ENCODE measurements around the gene FBRSL1.

Gene FBRSL1

DNA sequence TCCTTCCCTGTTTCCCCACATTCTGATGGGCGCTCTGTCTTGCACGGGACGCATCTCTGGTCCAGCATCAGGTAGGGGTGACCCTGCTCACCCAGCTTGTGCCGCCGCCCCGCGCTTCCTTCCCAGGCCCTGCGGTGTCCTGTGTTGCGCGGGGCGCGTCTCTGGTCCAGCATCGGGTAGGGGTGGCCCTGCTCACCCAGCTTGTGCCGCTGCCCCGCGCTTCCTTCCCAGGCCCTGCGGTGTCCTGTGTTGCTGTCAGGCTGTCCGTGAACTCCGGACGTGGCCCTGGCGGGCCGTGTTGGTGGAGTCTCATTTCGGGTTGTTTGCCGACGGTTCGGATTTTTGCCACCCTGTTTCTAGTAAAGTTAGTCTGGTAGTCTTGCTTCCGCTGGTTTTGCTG, 6.8 kb downstream of the FBRSL1 start:
- H3K4me3 ChIP-seq (ENCODE audit: low read depth, low read length): no peak overlapping the region
- TF ChIP-seq, protein P1, sequence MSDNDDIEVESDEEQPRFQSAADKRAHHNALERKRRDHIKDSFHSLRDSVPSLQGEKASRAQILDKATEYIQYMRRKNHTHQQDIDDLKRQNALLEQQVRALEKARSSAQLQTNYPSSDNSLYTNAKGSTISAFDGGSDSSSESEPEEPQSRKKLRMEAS (IDR thresholded peaks at IDR 0.05; ENCODE audit: low read depth, low read length): no peak
- DNase-seq (ENCODE audit: low read depth): no peak

DNA sequence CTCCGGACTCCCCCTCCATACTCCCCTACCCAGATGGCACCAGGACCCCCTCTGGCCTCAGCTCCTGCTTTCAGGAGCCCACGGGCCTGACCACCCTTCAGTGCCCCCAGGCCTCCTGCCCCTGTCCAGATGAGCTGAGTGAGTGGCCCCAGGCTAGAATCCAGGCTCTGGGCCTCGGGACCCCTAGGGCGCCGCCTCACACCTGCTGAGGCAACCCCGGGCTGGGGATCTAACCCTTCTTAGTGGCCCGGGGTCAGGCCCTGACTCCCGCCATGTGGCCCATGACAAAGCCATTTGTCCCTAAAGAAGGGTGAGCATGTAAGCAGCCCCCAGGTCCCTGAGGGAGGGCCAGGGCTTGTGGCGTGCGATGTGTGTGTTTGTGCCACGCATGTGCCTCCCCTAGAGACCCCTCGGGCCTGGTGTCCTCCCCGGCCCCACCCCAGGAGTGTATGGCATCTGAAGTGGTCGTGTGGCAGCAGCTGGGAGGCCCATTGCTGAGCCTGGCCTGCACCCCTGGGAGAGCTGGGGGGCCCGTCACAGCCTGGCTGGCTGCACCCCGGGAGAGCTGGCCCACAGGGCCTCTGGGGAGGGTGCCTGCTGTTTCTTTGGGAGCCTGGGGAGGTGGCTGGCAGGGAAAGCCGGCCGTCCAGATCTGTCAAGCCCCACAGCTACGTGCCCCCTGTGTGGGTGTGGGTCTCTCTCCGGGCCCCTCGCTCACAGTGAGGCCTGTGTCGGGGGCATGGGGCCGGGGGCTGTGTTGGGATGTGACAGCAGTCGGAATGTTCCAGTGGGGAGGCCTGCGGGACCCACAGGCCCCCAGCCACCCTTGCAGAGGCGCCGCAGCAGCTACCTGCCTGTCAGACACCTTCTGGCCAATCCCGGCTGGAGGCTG, 7.8 kb downstream of the FBRSL1 start:
- no peak for DNase-seq (ENCODE audit: low read depth)

DNA sequence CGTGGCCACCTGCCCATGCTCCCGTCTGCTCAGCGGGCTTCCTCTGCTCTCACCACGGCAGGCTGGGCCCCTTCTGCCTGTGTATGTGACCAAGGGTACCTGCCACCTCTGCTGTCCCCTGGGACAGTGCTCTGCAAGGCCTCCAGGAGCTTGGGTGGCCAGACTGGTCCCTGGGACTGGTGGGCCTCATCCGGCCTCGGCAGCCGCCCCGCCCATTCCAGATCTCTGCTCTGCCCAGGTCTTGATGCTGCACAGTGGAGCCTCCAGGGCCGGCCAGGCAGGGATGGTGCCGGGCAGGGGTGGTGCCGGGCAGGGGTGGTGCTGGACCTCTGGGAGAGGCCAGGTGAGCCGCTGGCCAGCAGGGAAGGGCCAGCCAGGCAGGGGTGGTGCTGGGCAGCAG, 9.0 kb downstream of the FBRSL1 start:
- no peak for DNase-seq (ENCODE audit: low read depth)
- no peak overlapping the region for H3K4me3 ChIP-seq (ENCODE audit: low read depth, low read length)
- TF ChIP-seq, protein P1 (IDR thresholded peaks at IDR 0.05; ENCODE audit: low read depth, low read length): no peak
- TF ChIP-seq, protein P2, sequence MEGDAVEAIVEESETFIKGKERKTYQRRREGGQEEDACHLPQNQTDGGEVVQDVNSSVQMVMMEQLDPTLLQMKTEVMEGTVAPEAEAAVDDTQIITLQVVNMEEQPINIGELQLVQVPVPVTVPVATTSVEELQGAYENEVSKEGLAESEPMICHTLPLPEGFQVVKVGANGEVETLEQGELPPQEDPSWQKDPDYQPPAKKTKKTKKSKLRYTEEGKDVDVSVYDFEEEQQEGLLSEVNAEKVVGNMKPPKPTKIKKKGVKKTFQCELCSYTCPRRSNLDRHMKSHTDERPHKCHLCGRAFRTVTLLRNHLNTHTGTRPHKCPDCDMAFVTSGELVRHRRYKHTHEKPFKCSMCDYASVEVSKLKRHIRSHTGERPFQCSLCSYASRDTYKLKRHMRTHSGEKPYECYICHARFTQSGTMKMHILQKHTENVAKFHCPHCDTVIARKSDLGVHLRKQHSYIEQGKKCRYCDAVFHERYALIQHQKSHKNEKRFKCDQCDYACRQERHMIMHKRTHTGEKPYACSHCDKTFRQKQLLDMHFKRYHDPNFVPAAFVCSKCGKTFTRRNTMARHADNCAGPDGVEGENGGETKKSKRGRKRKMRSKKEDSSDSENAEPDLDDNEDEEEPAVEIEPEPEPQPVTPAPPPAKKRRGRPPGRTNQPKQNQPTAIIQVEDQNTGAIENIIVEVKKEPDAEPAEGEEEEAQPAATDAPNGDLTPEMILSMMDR (IDR thresholded peaks at IDR 0.05; ENCODE audit: low read depth, low read length): no peak
- TF ChIP-seq POLR2A (IDR thresholded peaks at IDR 0.05; ENCODE audit: extremely low read depth, insufficient read length) (no peak), MYC (IDR thresholded peaks at IDR 0.05; ENCODE audit: low read depth, low read length) (no peak)

More for the DNA sequence above, 7.8 kb downstream of the FBRSL1 start:
- no peak for TF ChIP-seq POLR2A (IDR thresholded peaks at IDR 0.05; ENCODE audit: extremely low read depth, insufficient read length)
- no peak for TF ChIP-seq MYC (IDR thresholded peaks at IDR 0.05; ENCODE audit: low read depth, low read length)
- TF ChIP-seq, protein P2 (IDR thresholded peaks at IDR 0.05; ENCODE audit: low read depth, low read length): no peak
- TF ChIP-seq, protein P1 (IDR thresholded peaks at IDR 0.05; ENCODE audit: low read depth, low read length): no peak
- H3K4me3 ChIP-seq (ENCODE audit: low read depth, low read length): no peak overlapping the region

DNA sequence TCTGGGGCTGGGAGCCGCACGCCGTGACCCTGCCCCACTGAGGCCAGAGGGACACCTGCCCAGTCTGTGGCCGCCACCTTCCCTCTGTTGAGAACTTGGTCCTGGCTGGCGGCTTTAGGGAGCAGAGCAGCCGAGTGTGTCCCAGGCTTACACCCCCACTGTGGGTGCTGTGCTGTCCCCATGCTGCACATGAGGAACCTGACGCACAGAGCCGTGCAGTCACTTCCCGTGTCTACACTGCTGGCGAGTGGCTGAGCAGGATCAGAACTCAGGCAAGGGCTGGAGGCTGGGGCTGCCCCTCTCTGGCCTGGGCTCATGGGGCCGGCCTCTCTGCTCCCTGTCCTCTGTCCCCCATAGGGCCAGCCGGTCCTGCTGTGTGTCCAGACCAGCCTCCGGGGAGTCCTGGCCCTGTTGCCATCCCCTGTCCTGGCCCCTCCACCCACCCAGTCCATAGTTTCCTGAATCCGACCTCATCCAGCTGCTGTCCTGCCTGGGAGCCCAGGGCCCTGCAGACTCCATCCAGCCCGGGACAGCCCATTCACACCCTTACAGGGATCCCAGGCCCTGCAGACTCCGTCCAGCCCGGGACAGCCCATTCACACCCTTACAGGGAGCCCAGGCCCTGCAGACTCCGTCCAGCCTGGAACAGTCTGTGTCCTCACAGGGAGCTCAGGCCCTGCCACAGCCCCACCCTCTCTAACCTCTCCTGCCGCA, 10.3 kb downstream of the FBRSL1 start:
- DNase-seq (ENCODE audit: low read depth): no peak
- TF ChIP-seq, protein P2 (IDR thresholded peaks at IDR 0.05; ENCODE audit: low read depth, low read length): no peak
- TF ChIP-seq, protein P1 (IDR thresholded peaks at IDR 0.05; ENCODE audit: low read depth, low read length): no peak
- TF ChIP-seq MYC (IDR thresholded peaks at IDR 0.05; ENCODE audit: low read depth, low read length): no peak
- TF ChIP-seq POLR2A (IDR thresholded peaks at IDR 0.05; ENCODE audit: extremely low read depth, insufficient read length): no peak
- H3K4me3 ChIP-seq (ENCODE audit: low read depth, low read length): no peak overlapping the region

DNA sequence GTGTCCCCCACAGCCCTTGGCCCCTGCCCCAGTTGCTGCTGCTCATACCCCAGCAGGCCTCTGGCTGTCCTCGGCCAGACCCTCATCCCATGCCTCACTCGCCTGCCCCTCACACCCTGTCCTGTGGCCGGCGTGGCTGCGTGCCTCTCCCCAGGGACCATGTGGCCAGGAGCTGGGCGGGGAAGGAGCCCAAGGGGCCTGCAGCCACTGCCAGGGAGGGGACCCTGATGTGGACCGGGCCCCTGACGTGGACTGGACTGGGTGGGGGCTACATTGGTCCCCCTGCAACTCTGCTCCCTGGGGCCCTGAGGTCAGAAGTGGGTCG, 10.9 kb downstream of the FBRSL1 start:
- DNase-seq (ENCODE audit: low read depth): no peak
- TF ChIP-seq, protein P2 (IDR thresholded peaks at IDR 0.05; ENCODE audit: low read depth, low read length): no peak
- TF ChIP-seq MYC (IDR thresholded peaks at IDR 0.05; ENCODE audit: low read depth, low read length): no peak
- TF ChIP-seq, protein P1 (IDR thresholded peaks at IDR 0.05; ENCODE audit: low read depth, low read length): no peak
- no peak for TF ChIP-seq POLR2A (IDR thresholded peaks at IDR 0.05; ENCODE audit: extremely low read depth, insufficient read length)
- H3K4me3 ChIP-seq (ENCODE audit: low read depth, low read length): no peak overlapping the region
